PC-9 (cell line): ENCODE measurements around the gene ARHGAP8. TPM values are rescaled to one million over a fixed set of nuclear protein-coding genes. Genes with fewer than 3 reads are reported as not detected.

Experiments
- BruUV-seq: library from RNA; stranded (reverse); fragments of 400-500 nt; replicated peaks from 2 replicates; lab custom pipeline; 2021; lab: Mats Ljungman, UMichigan
- CTCF ChIA-PET: fragments of 300-600 bp; sonication (Branson Sonifier 250); formaldehyde crosslinking; loops from one replicate; lab custom pipeline; 2022; ENCODE audit warnings: antibody characterized with exemption; lab: Charles Lee
- POLR2A ChIA-PET: fragments of 300-600 bp; sonication (Branson Sonifier 250); formaldehyde crosslinking; loops from one replicate; lab custom pipeline; 2022; ENCODE audit warnings: antibody characterized with exemption; ENCODE audit not compliant: unreplicated experiment; lab: Charles Lee
- DNase-seq, 2 experiments: peaks; one replicate each; pipeline versions ENCODE4 v3.0.0 to v3.0.0-alpha.2; 2015 to 2022; ENCODE audit warnings: mixed read lengths in 1 of 2
- H2AFZ ChIP-seq: fragments of 200-600 bp; sonication (generic); 2 replicates; pipeline ENCODE4 v1.8.1; 2017; ENCODE audit warnings: antibody characterized with exemption
- H3F3A ChIP-seq: fragments of 200-600 bp; sonication (generic); 2 replicates; pipeline ENCODE4 v1.8.1; 2017; ENCODE audit warnings: antibody characterized with exemption, mild to moderate bottlenecking, low read depth; ENCODE audit not compliant: insufficient read depth
- H3K27ac ChIP-seq: fragments of 200-600 bp; sonication (generic); 2 replicates; pipeline ENCODE4 v1.6.1; 2016; ENCODE audit warnings: mixed run types
- H3K27me3 ChIP-seq: fragments of 200-600 bp; sonication (generic); 2 replicates; pipeline ENCODE4 v1.6.1; 2016; ENCODE audit warnings: low read depth, mixed run types; ENCODE audit not compliant: insufficient read depth
- H3K36me3 ChIP-seq: fragments of 200-600 bp; sonication (generic); 2 replicates; pipeline ENCODE4 v1.6.1; 2016; ENCODE audit warnings: low read depth, mixed run types
- H3K4me1 ChIP-seq: fragments of 200-600 bp; sonication (generic); replicated peaks from 2 replicates; pipeline ENCODE4 v1.6.1; 2016; ENCODE audit warnings: mixed run types; ENCODE audit not compliant: insufficient read depth
- H3K4me2 ChIP-seq: fragments of 200-600 bp; sonication (generic); 2 replicates; pipeline ENCODE4 v1.6.1; 2017; ENCODE audit warnings: mixed run types
- H3K4me3 ChIP-seq: fragments of 200-600 bp; sonication (generic); 2 replicates; pipeline ENCODE4 v1.6.1; 2016; ENCODE audit warnings: mixed run types
- H3K79me2 ChIP-seq: fragments of 200-600 bp; sonication (generic); 2 replicates; pipeline ENCODE4 v1.6.1; 2017; ENCODE audit warnings: low read depth, mixed run types
- H3K9me2 ChIP-seq: fragments of 200-600 bp; sonication (generic); 2 replicates; pipeline ENCODE4 v1.8.1; 2017; ENCODE audit warnings: mild to moderate bottlenecking; ENCODE audit not compliant: insufficient read depth
- H3K9me3 ChIP-seq: fragments of 200-600 bp; sonication (generic); 2 replicates; pipeline ENCODE4 v1.8.1; 2016; ENCODE audit warnings: low read depth; ENCODE audit not compliant: insufficient read depth
- H4K20me1 ChIP-seq: fragments of 200-600 bp; sonication (generic); 2 replicates; pipeline ENCODE4 v1.8.1; 2017; ENCODE audit not compliant: insufficient read depth
- EZH2 ChIP-seq: fragments of 200-600 bp; sonication (generic); IDR thresholded peaks from 2 replicates; pipeline ENCODE4 v1.8.0; 2017; ENCODE audit warnings: antibody characterized with exemption, low read depth
- intact Hi-C: fragments of 100-400 bp; cut with micrococcal nuclease; formaldehyde crosslinking; loops from one replicate; pipeline ENCODE4 v1.10.0; 2022; ENCODE audit not compliant: unreplicated experiment
- total RNA-seq: library from RNA; stranded (reverse); gene quantifications from 2 replicates; pipeline ENCODE4 v1.2.3, GENCODE V29; 2021
- TF ChIP-seq, protein P1 (sequence below): fragments of 200-600 bp; sonication (generic); conservative IDR thresholded peaks from 2 replicates; pipeline ENCODE4 v1.6.1; 2017; ENCODE audit warnings: mixed run types, antibody characterized with exemption, mild to moderate bottlenecking, moderate library complexity

ARHGAP8 gene
- total RNA-seq, 1 experiment from 2014 or later: 114 TPM

DNA sequence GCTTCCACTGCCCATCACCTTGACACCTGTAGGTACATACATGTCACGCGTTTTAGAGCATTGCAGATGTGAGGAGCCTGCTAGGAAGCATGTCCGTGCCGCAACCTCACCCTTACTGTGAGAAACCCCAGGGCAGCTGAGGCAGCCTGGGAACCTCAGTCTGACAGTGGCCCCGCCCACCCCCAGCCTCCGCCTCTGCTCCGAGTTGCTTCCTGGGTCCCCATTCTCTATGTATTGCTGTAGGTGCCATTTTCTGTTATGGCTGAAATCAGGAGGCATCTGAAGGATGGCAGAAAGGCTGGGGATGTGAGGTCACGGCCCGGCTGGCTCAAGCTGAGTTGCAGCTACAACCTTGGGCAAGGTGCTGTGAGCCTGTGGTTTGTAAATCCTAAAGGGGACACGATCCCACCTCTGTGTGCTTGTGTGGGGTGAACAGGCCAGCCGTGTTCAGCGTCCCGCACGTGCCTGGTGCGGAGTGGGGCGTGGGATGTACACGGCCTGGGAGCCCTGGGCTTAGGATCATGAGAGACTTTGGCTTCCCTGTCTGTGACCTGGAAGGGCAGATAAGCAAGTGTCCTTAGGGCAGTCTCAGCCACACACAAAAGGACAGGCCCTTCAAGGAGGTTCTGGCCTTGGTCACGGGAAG, 154.7 kb downstream of the ARHGAP8 start:
- intact Hi-C loops: no loop called here
- ChIA-PET POLR2A (no interaction called here), CTCF (no interaction called here)
- DNase-seq: no peak
- Histone ChIP-seq H3K79me2 (no peaks in the 10 kb centered on the region), H3K27me3 (peaks cover 89% of the 10 kb centered on the region), H3F3A (no peaks in the 10 kb centered on the region), H2AFZ (no peak overlapping the region), H3K27ac (no peak overlapping the region), H3K9me2 (no peaks in the 10 kb centered on the region), H4K20me1 (no peaks in the 10 kb centered on the region), H3K4me2 (no peak overlapping the region), H3K9me3 (no peaks in the 10 kb centered on the region; the same call in 1 of the 2 replicates), H3K4me1 (no peaks in the 10 kb centered on the region), H3K4me3 (no peak overlapping the region), H3K36me3 (no peaks in the 10 kb centered on the region)
- TF ChIP-seq EZH2: no peak
- TF ChIP-seq, protein P1, sequence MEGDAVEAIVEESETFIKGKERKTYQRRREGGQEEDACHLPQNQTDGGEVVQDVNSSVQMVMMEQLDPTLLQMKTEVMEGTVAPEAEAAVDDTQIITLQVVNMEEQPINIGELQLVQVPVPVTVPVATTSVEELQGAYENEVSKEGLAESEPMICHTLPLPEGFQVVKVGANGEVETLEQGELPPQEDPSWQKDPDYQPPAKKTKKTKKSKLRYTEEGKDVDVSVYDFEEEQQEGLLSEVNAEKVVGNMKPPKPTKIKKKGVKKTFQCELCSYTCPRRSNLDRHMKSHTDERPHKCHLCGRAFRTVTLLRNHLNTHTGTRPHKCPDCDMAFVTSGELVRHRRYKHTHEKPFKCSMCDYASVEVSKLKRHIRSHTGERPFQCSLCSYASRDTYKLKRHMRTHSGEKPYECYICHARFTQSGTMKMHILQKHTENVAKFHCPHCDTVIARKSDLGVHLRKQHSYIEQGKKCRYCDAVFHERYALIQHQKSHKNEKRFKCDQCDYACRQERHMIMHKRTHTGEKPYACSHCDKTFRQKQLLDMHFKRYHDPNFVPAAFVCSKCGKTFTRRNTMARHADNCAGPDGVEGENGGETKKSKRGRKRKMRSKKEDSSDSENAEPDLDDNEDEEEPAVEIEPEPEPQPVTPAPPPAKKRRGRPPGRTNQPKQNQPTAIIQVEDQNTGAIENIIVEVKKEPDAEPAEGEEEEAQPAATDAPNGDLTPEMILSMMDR: no peak
- no TSS peak for BruUV-seq

DNA sequence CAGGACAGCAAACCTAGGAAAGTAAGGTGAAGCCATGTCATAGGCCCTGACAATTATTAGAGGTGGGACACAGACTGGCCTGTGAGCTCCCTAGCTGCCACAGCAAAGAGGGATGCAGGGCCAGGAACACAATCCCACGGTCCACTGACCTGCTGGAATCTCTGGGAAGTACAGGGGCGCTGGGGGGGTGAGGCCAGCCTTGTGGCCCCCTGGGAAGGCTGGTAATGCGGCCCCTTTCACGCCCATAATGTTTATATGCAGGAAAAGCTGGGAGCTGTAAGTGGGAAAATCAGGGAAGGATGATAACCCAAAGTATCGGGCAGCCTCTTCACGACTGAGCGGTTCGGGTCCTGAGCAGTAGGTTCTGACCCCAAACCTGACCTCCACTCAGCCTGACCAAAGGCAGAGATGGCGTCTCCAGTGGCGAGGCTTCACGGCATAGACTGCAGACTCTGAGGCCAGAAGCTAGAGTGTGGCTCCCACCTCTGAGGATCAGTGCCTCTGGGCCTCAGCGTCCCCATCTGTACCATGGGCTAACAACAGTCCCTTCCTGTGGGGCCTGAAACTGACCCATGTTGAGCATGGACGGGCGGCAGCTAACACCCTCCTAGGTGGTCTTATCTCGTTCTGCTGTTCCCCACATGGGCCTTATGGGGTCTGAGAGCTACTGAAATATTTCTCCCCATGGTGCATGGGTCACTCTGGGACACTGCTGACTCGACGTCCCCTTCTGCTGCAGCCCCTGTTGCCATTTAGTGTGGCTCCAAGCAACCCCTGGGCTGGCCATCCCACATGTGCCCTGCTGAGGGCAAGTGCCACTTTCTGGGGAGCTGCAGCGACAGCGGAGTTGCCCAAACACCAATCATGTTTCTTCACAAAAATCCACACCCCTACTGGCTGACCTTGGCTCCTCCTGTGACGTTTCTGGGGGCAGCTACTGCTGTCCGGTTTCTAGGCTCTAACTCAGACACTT, 155.7 kb downstream of the ARHGAP8 start:
- H3K9me3 ChIP-seq: no peaks in the 10 kb centered on the region; the same call in 1 of the 2 replicates
- no peaks in the 10 kb centered on the region for H4K20me1 ChIP-seq
- TF ChIP-seq, protein P1: no peak
- no peak for TF ChIP-seq EZH2
- CTCF ChIA-PET: no interaction called here
- H3K79me2 ChIP-seq: no peaks in the 10 kb centered on the region
- H3F3A ChIP-seq: no peaks in the 10 kb centered on the region
- H3K27me3 ChIP-seq: peaks cover 92% of the 10 kb centered on the region
- no peak for DNase-seq
- H3K27ac ChIP-seq: no peak overlapping the region
- H3K9me2 ChIP-seq: no peaks in the 10 kb centered on the region
- H3K4me3 ChIP-seq: no peak overlapping the region
- POLR2A ChIA-PET: no interaction called here
- no TSS peak for BruUV-seq
- no peak overlapping the region for H3K4me2 ChIP-seq
- H2AFZ ChIP-seq: no peak overlapping the region
- no peaks in the 10 kb centered on the region for H3K36me3 ChIP-seq
- intact Hi-C loops: no loop called here
- H3K4me1 ChIP-seq: no peaks in the 10 kb centered on the region

DNA sequence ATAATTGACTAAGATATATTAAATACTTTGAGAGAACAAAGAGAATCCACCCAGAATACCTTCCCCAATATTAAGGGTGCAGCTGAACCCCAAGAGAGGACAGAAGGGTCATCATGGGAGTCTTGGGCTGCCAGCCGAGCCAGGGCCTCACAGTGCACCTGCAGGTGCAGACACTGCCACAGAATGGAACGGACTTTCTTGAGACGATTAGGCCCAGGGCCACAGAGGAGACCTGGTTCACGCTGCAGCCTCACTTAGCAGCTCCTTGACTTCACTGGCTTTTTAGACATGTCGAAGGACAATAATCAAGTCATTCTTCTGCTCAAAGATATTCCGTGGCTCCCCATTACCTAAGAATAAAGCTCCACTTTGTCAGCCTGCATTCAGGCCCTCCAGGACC, 156.9 kb downstream of the ARHGAP8 start:
- ChIA-PET CTCF (no interaction called here), POLR2A (no interaction called here)
- intact Hi-C loops: no loop called here
- no peak overlapping the region for H3K4me3 ChIP-seq
- H3K27ac ChIP-seq: no peak overlapping the region
- peaks cover 95% of the 10 kb centered on the region for H3K27me3 ChIP-seq
- no peaks in the 10 kb centered on the region for H3K36me3 ChIP-seq
- H4K20me1 ChIP-seq: no peaks in the 10 kb centered on the region
- H3K9me3 ChIP-seq: no peaks in the 10 kb centered on the region; the same call in 1 of the 2 replicates
- BruUV-seq: no TSS peak
- no peak overlapping the region for H3K4me2 ChIP-seq
- no peak overlapping the region for H2AFZ ChIP-seq
- no peaks in the 10 kb centered on the region for H3K9me2 ChIP-seq
- H3K4me1 ChIP-seq: no peaks in the 10 kb centered on the region
- no peaks in the 10 kb centered on the region for H3K79me2 ChIP-seq
- no peak for DNase-seq
- no peaks in the 10 kb centered on the region for H3F3A ChIP-seq
- no peak for TF ChIP-seq EZH2
- TF ChIP-seq, protein P1: no peak

Other genes with a start within 250 kb of the ARHGAP8 start
- gene PRR5, start 50.4 kb upstream of the ARHGAP8 start, total RNA-seq: 22.1 and 27.3 TPM in 2 replicates